GM23338 (cell line): ENCODE measurements around the gene SMAP2. TPM values are rescaled to one million over a fixed set of nuclear protein-coding genes. Genes with fewer than 3 reads are reported as not detected.

Experiments used
- ATAC-seq: fragments of 200-7000 bp; cut with Tn5 transposase; 3 replicates; pipeline ENCODE4 v1.9.1; 2020
- DNase-seq: peaks from one replicate; pipeline ENCODE4 v3.0.0-alpha.2; 2015; ENCODE audit warnings: low spot score
- H2AFZ ChIP-seq: fragments of 200-600 bp; sonication (generic); 2 replicates; pipeline ENCODE4 v1.8.0; 2016; ENCODE audit warnings: antibody characterized with exemption, mild to moderate bottlenecking, moderate library complexity
- H3F3A ChIP-seq: fragments of 200-600 bp; sonication (generic); replicated peaks from 2 replicates; pipeline ENCODE4 v1.8.0; 2017; ENCODE audit warnings: antibody characterized with exemption, mixed run types, low read depth
- H3K27ac ChIP-seq: fragments of 200-600 bp; sonication (generic); 2 replicates; pipeline ENCODE4 v1.6.1; 2016; ENCODE audit warnings: low read depth
- H3K27me3 ChIP-seq: fragments of 200-600 bp; sonication (generic); 2 replicates; pipeline ENCODE4 v1.8.0; 2016; ENCODE audit warnings: mild to moderate bottlenecking, mixed run types, moderate library complexity; ENCODE audit not compliant: insufficient read depth
- H3K36me3 ChIP-seq: fragments of 200-600 bp; sonication (generic); 2 replicates; pipeline ENCODE4 v1.8.0; 2016; ENCODE audit warnings: mild to moderate bottlenecking; ENCODE audit not compliant: insufficient read depth
- H3K4me1 ChIP-seq: fragments of 200-600 bp; sonication (generic); 2 replicates; pipeline ENCODE4 v1.8.0; 2016; ENCODE audit warnings: mild to moderate bottlenecking, moderate library complexity; ENCODE audit not compliant: insufficient read depth
- H3K4me2 ChIP-seq: fragments of 200-600 bp; sonication (generic); 2 replicates; pipeline ENCODE4 v1.7.1; 2017; ENCODE audit warnings: mixed run types
- H3K4me3 ChIP-seq: fragments of 200-600 bp; sonication (generic); 2 replicates; pipeline ENCODE4 v1.6.1; 2016; ENCODE audit warnings: mixed run types
- H3K79me2 ChIP-seq: fragments of 200-600 bp; sonication (generic); replicated peaks from 2 replicates; pipeline ENCODE4 v1.8.0; 2017; ENCODE audit warnings: mild to moderate bottlenecking; ENCODE audit not compliant: insufficient read depth
- H3K9me2 ChIP-seq: fragments of 200-600 bp; sonication (generic); 2 replicates; pipeline ENCODE4 v1.8.0; 2017; ENCODE audit not compliant: insufficient read depth
- H4K20me1 ChIP-seq: fragments of 200-600 bp; sonication (generic); replicated peaks from 2 replicates; pipeline ENCODE4 v1.8.0; 2017; ENCODE audit warnings: mild to moderate bottlenecking; ENCODE audit not compliant: insufficient read depth
- H3K27ac Mint-ChIP-seq: 2 replicates; pipeline ENCODE4 v1.8.0; 2020; ENCODE audit warnings: inconsistent platforms, mild to moderate bottlenecking, moderate library complexity, mixed read lengths
- H3K27me3 Mint-ChIP-seq: 3 replicates; pipeline ENCODE4 v1.8.0; 2022; ENCODE audit warnings: low read depth, mild to moderate bottlenecking, moderate library complexity, mixed read lengths, inconsistent platforms; ENCODE audit not compliant: insufficient read depth, poor library complexity
- H3K36me3 Mint-ChIP-seq: 3 replicates; pipeline ENCODE4 v1.8.0; 2021; ENCODE audit warnings: low read depth, mild to moderate bottlenecking, inconsistent platforms, moderate library complexity, mixed read lengths
- H3K4me1 Mint-ChIP-seq: 3 replicates; pipeline ENCODE4 v1.8.0; 2020; ENCODE audit warnings: mild to moderate bottlenecking, inconsistent platforms, mixed read lengths
- H3K4me3 Mint-ChIP-seq: 3 replicates; pipeline ENCODE4 v1.8.0; 2021; ENCODE audit warnings: moderate library complexity, mild to moderate bottlenecking, inconsistent platforms, mixed read lengths
- H3K9me3 Mint-ChIP-seq: 3 replicates; pipeline ENCODE4 v1.8.0; 2020; ENCODE audit warnings: moderate library complexity, mild to moderate bottlenecking, inconsistent platforms, mixed read lengths
- CREB1 ChIP-seq: fragments of 250-450 bp; sonication (Bioruptor Pico); IDR thresholded peaks from 2 replicates; pipeline ENCODE4 v1.5.0; 2020; ENCODE audit warnings: low read depth, mild to moderate bottlenecking, moderate library complexity
- ETS1 ChIP-seq: IDR thresholded peaks from 2 replicates; pipeline ENCODE4 v1.6.1; 2016; ENCODE audit warnings: antibody characterized with exemption
- EZH2 ChIP-seq: fragments of 200-600 bp; sonication (generic); IDR thresholded peaks from one replicate; pipeline ENCODE4 v1.8.0; 2017; ENCODE audit warnings: antibody characterized with exemption, mild to moderate bottlenecking, low read depth; ENCODE audit not compliant: unreplicated experiment
- EZH2phosphoT487 ChIP-seq: fragments of 200-600 bp; sonication (generic); IDR thresholded peaks from one replicate; pipeline ENCODE4 v1.8.1; 2018; ENCODE audit warnings: antibody characterized with exemption; ENCODE audit not compliant: unreplicated experiment
- JUNB ChIP-seq: IDR thresholded peaks from one replicate; pipeline ENCODE4 v1.6.1; 2016; ENCODE audit warnings: antibody characterized with exemption; ENCODE audit not compliant: unreplicated experiment
- NANOG ChIP-seq: IDR thresholded peaks from 2 replicates; pipeline ENCODE4 v1.6.1; 2016; ENCODE audit warnings: antibody characterized with exemption, borderline replicate concordance
- POLR2AphosphoS5 ChIP-seq: IDR thresholded peaks from 2 replicates; pipeline ENCODE4 v1.6.1; 2016; ENCODE audit warnings: antibody characterized with exemption, low read depth
- STAT1 ChIP-seq: IDR thresholded peaks from one replicate; pipeline ENCODE4 v1.6.1; 2016; ENCODE audit warnings: antibody characterized with exemption; ENCODE audit not compliant: unreplicated experiment
- ZNF114 ChIP-seq: fragments of 250-450 bp; sonication (Bioruptor Pico); IDR thresholded peaks from 2 replicates; pipeline ENCODE4 v1.5.0; 2020; ENCODE audit warnings: mild to moderate bottlenecking, moderate library complexity
- ZNF331 ChIP-seq: fragments of 250-450 bp; sonication (Bioruptor Pico); IDR thresholded peaks from 2 replicates; pipeline ENCODE4 v1.5.0; 2020; ENCODE audit warnings: low read depth, mild to moderate bottlenecking, moderate library complexity
- polyA plus RNA-seq: library from polyadenylated mRNA; unstranded; fragments of >200 nt; fragmentation: Nextera tagmentation; extraction: Ambion mirVana; gene quantifications from 2 replicates; pipeline ENCODE4 v1.2.1, GENCODE V29; 2016
- total RNA-seq: library from RNA; depleted of rRNA; stranded (reverse); fragments of >200 nt; shearing (Covaris generic); gene quantifications from 2 replicates; pipeline ENCODE4 v1.2.3, GENCODE V29; 2014
- TF ChIP-seq, protein P1 (sequence below): fragments of 250-450 bp; sonication (Bioruptor Pico); IDR thresholded peaks from 2 replicates; pipeline ENCODE4 v1.5.0; 2020; ENCODE audit warnings: mild to moderate bottlenecking, moderate library complexity
- TF ChIP-seq, protein P2 (sequence below), 2 experiments: fragments of 200-600 bp in 1 of 2; sonication (generic) in 1 of 2; conservative IDR thresholded peaks; 2 replicates each; pipeline versions ENCODE4 v1.5.1 to v1.6.1; 2016 to 2017; ENCODE audit warnings: antibody characterized with exemption in 2 of 2, low read depth in 2 of 2, mild to moderate bottlenecking in 2 of 2, moderate library complexity in 1 of 2
- TF ChIP-seq, protein P3 (sequence below): IDR thresholded peaks from one replicate; pipeline ENCODE4 v1.6.1; 2018; ENCODE audit warnings: antibody characterized with exemption; ENCODE audit not compliant: unreplicated experiment

Gene SMAP2
- total and polyA plus RNA-seq, 2 experiments from 2014 or later, result 2.9 to 4.8 TPM

GRCh38 chr1:40386796-40387195, 13.3 kb downstream of the SMAP2 start:
- no peaks in the 10 kb centered on the region for H3K36me3 Mint-ChIP-seq
- no peaks in the 10 kb centered on the region for H3K4me1 ChIP-seq
- 0 out of 2 replicates have a peak, but pooled peaks cover 3% of the 10 kb centered on the region for H4K20me1 ChIP-seq

More at GRCh38 chr1:40386796-40387195, 13.3 kb downstream of the SMAP2 start:
- Histone ChIP-seq H3K36me3 (no peaks in the 10 kb centered on the region), H2AFZ (no peak overlapping the region), H3K27ac (no peak overlapping the region), H3F3A (no peaks in the 10 kb centered on the region), H3K4me2 (no peak overlapping the region), H3K27me3 (no peaks in the 10 kb centered on the region), H3K4me3 (no peak overlapping the region), H3K79me2 (no peaks in the 10 kb centered on the region), H3K9me2 (no peaks in the 10 kb centered on the region)
- Mint-ChIP-seq H3K27ac (no peak overlapping the region), H3K4me1 (peaks cover 15% of the 10 kb centered on the region), H3K9me3 (no peaks in the 10 kb centered on the region), H3K27me3 (peaks cover 2% of the 10 kb centered on the region), H3K4me3 (no peak overlapping the region)
- TF ChIP-seq, protein P1, sequence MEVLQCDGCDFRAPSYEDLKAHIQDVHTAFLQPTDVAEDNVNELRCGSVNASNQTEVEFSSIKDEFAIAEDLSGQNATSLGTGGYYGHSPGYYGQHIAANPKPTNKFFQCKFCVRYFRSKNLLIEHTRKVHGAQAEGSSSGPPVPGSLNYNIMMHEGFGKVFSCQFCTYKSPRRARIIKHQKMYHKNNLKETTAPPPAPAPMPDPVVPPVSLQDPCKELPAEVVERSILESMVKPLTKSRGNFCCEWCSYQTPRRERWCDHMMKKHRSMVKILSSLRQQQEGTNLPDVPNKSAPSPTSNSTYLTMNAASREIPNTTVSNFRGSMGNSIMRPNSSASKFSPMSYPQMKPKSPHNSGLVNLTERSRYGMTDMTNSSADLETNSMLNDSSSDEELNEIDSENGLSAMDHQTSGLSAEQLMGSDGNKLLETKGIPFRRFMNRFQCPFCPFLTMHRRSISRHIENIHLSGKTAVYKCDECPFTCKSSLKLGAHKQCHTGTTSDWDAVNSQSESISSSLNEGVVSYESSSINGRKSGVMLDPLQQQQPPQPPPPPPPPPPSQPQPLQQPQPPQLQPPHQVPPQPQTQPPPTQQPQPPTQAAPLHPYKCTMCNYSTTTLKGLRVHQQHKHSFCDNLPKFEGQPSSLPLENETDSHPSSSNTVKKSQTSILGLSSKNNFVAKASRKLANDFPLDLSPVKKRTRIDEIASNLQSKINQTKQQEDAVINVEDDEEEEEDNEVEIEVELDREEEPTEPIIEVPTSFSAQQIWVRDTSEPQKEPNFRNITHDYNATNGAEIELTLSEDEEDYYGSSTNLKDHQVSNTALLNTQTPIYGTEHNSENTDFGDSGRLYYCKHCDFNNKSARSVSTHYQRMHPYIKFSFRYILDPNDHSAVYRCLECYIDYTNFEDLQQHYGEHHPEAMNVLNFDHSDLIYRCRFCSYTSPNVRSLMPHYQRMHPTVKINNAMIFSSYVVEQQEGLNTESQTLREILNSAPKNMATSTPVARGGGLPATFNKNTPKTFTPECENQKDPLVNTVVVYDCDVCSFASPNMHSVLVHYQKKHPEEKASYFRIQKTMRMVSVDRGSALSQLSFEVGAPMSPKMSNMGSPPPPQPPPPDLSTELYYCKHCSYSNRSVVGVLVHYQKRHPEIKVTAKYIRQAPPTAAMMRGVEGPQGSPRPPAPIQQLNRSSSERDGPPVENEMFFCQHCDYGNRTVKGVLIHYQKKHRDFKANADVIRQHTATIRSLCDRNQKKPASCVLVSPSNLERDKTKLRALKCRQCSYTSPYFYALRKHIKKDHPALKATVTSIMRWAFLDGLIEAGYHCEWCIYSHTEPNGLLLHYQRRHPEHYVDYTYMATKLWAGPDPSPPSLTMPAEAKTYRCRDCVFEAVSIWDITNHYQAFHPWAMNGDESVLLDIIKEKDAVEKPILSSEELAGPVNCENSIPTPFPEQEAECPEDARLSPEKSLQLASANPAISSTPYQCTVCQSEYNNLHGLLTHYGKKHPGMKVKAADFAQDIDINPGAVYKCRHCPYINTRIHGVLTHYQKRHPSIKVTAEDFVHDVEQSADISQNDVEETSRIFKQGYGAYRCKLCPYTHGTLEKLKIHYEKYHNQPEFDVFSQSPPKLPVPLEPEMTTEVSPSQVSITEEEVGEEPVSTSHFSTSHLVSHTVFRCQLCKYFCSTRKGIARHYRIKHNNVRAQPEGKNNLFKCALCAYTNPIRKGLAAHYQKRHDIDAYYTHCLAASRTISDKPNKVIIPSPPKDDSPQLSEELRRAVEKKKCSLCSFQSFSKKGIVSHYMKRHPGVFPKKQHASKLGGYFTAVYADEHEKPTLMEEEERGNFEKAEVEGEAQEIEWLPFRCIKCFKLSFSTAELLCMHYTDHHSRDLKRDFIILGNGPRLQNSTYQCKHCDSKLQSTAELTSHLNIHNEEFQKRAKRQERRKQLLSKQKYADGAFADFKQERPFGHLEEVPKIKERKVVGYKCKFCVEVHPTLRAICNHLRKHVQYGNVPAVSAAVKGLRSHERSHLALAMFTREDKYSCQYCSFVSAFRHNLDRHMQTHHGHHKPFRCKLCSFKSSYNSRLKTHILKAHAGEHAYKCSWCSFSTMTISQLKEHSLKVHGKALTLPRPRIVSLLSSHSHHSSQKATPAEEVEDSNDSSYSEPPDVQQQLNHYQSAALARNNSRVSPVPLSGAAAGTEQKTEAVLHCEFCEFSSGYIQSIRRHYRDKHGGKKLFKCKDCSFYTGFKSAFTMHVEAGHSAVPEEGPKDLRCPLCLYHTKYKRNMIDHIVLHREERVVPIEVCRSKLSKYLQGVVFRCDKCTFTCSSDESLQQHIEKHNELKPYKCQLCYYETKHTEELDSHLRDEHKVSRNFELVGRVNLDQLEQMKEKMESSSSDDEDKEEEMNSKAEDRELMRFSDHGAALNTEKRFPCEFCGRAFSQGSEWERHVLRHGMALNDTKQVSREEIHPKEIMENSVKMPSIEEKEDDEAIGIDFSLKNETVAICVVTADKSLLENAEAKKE, result no peak
- TF ChIP-seq, protein P2, sequence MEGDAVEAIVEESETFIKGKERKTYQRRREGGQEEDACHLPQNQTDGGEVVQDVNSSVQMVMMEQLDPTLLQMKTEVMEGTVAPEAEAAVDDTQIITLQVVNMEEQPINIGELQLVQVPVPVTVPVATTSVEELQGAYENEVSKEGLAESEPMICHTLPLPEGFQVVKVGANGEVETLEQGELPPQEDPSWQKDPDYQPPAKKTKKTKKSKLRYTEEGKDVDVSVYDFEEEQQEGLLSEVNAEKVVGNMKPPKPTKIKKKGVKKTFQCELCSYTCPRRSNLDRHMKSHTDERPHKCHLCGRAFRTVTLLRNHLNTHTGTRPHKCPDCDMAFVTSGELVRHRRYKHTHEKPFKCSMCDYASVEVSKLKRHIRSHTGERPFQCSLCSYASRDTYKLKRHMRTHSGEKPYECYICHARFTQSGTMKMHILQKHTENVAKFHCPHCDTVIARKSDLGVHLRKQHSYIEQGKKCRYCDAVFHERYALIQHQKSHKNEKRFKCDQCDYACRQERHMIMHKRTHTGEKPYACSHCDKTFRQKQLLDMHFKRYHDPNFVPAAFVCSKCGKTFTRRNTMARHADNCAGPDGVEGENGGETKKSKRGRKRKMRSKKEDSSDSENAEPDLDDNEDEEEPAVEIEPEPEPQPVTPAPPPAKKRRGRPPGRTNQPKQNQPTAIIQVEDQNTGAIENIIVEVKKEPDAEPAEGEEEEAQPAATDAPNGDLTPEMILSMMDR (conservative IDR thresholded peaks at IDR 0.05; ENCODE audit: low read depth in 2 of 2), result no peak
- TF ChIP-seq STAT1, result no peak
- no peak for TF ChIP-seq EZH2phosphoT487
- TF ChIP-seq ZNF331 (CRISPR knock-in tag), result no peak
- TF ChIP-seq NANOG, result no peak
- TF ChIP-seq POLR2AphosphoS5, result no peak
- TF ChIP-seq, protein P3, sequence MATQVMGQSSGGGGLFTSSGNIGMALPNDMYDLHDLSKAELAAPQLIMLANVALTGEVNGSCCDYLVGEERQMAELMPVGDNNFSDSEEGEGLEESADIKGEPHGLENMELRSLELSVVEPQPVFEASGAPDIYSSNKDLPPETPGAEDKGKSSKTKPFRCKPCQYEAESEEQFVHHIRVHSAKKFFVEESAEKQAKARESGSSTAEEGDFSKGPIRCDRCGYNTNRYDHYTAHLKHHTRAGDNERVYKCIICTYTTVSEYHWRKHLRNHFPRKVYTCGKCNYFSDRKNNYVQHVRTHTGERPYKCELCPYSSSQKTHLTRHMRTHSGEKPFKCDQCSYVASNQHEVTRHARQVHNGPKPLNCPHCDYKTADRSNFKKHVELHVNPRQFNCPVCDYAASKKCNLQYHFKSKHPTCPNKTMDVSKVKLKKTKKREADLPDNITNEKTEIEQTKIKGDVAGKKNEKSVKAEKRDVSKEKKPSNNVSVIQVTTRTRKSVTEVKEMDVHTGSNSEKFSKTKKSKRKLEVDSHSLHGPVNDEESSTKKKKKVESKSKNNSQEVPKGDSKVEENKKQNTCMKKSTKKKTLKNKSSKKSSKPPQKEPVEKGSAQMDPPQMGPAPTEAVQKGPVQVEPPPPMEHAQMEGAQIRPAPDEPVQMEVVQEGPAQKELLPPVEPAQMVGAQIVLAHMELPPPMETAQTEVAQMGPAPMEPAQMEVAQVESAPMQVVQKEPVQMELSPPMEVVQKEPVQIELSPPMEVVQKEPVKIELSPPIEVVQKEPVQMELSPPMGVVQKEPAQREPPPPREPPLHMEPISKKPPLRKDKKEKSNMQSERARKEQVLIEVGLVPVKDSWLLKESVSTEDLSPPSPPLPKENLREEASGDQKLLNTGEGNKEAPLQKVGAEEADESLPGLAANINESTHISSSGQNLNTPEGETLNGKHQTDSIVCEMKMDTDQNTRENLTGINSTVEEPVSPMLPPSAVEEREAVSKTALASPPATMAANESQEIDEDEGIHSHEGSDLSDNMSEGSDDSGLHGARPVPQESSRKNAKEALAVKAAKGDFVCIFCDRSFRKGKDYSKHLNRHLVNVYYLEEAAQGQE, result no peak
- no peak for TF ChIP-seq EZH2
- no peak for TF ChIP-seq ZNF114 (CRISPR knock-in tag)
- no peak for TF ChIP-seq CREB1
- no peak for TF ChIP-seq JUNB
- no peak for TF ChIP-seq ETS1
- ATAC-seq, result no peak
- no peak for DNase-seq
